ENCODE results near the gene TMEM178B.

DNA sequence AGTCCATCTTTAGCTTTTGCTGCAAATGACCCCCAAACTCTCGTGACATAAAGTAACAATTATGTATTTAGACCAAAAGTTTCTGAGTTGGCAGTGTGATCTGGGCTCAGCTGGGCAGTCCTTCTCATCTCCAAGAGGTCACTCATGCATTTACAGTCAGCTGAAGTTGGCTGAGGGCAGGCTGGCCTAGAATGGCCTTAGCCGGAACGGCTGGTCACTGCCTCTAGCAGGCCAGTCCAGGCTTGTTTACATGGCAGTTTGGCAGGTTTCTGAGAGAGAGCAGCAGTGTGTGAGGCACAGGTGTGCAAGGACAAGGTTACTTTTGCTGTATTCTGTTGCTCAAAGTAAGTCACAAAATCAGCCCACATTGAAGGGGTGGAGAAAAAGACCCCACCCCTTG, 277.3 kb downstream of the TMEM178B start:
- TF ChIP-seq, protein P1, sequence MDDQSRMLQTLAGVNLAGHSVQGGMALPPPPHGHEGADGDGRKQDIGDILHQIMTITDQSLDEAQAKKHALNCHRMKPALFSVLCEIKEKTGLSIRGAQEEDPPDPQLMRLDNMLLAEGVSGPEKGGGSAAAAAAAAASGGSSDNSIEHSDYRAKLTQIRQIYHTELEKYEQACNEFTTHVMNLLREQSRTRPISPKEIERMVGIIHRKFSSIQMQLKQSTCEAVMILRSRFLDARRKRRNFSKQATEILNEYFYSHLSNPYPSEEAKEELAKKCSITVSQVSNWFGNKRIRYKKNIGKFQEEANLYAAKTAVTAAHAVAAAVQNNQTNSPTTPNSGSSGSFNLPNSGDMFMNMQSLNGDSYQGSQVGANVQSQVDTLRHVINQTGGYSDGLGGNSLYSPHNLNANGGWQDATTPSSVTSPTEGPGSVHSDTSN (CRISPR knock-in tag; IDR thresholded peaks at IDR 0.05) = no peak
- TF ChIP-seq, protein P2, sequence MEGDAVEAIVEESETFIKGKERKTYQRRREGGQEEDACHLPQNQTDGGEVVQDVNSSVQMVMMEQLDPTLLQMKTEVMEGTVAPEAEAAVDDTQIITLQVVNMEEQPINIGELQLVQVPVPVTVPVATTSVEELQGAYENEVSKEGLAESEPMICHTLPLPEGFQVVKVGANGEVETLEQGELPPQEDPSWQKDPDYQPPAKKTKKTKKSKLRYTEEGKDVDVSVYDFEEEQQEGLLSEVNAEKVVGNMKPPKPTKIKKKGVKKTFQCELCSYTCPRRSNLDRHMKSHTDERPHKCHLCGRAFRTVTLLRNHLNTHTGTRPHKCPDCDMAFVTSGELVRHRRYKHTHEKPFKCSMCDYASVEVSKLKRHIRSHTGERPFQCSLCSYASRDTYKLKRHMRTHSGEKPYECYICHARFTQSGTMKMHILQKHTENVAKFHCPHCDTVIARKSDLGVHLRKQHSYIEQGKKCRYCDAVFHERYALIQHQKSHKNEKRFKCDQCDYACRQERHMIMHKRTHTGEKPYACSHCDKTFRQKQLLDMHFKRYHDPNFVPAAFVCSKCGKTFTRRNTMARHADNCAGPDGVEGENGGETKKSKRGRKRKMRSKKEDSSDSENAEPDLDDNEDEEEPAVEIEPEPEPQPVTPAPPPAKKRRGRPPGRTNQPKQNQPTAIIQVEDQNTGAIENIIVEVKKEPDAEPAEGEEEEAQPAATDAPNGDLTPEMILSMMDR (tag by site-specific recombination; IDR thresholded peaks at IDR 0.05) = no peak
